ENCODE data around the gene ANKRD60. TPM values are rescaled to one million over a fixed set of nuclear protein-coding genes. Genes with fewer than 3 reads are reported as not detected.

ANKRD60 gene
- total RNA-seq, 2 donors from 2014 or later: not detected

DNA sequence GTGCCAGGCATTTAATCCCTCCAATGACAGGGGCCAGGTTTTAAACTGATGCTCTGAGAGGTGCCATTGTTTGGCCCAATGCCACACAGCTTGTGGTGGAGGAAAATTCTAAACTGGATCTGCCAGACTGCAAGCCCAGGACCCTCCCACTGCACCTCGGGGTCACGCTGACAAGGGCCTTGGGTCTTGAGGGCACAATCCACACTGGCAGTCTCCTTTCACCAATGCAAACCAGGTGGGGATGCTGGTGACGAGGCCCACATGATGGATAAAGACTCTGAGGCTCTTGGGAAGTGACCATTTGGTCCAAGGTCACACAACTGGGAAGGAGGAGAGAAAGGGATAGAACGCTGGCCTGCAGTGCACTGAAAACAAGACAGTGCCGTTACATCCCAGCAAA, 14.7 kb downstream of the ANKRD60 start:
- peaks cover 3% of the 10 kb centered on the region for H3K27me3 ChIP-seq
- H3K4me3 ChIP-seq: no peak overlapping the region
- no peak overlapping the region for H3K27ac ChIP-seq
- TF ChIP-seq, protein P1, sequence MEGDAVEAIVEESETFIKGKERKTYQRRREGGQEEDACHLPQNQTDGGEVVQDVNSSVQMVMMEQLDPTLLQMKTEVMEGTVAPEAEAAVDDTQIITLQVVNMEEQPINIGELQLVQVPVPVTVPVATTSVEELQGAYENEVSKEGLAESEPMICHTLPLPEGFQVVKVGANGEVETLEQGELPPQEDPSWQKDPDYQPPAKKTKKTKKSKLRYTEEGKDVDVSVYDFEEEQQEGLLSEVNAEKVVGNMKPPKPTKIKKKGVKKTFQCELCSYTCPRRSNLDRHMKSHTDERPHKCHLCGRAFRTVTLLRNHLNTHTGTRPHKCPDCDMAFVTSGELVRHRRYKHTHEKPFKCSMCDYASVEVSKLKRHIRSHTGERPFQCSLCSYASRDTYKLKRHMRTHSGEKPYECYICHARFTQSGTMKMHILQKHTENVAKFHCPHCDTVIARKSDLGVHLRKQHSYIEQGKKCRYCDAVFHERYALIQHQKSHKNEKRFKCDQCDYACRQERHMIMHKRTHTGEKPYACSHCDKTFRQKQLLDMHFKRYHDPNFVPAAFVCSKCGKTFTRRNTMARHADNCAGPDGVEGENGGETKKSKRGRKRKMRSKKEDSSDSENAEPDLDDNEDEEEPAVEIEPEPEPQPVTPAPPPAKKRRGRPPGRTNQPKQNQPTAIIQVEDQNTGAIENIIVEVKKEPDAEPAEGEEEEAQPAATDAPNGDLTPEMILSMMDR (IDR thresholded peaks at IDR 0.05): no peak
- intact Hi-C loops (cut with DNase I): loop anchor here (5.0 to 10.0 kb wide), 2 partner anchors 701 to 849 kb away; no protein-coding TSS in a partner anchor
- no peak for DNase-seq
- no peaks in the 10 kb centered on the region for H3K9me3 ChIP-seq
- no peak overlapping the region for H3K9ac ChIP-seq (ENCODE audit: low read depth in 2 of 2, low read length in 2 of 2)
- H3K4me1 ChIP-seq: no peaks in the 10 kb centered on the region
- no peaks in the 10 kb centered on the region for H3K36me3 ChIP-seq

DNA sequence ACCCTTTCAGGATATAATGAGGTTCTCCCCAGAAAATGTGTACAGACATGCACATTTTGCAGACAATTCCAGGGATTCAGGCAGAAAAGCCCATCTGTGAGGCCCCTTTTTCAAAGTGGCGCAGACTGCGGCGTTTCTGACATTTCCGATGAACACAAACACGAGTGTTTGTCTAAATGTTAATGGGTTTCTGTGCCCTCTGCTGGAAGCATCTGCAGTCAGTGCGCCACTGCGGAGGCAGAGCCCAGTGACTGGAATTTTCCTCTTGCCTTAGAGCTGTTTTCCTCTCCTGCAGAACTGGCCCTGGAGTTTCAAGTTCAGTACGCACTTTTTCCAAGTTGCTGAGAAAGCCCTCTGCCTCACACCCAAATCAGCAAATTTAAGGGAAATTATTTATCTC, 15.3 kb downstream of the ANKRD60 start:
- H3K36me3 ChIP-seq: no peaks in the 10 kb centered on the region
- no peaks in the 10 kb centered on the region for H3K4me1 ChIP-seq
- no peak overlapping the region for H3K4me3 ChIP-seq
- H3K27ac ChIP-seq: no peak overlapping the region
- intact Hi-C loops (cut with DNase I): loop anchor here (5.0 to 10.0 kb wide), 2 partner anchors 701 to 848 kb away; no protein-coding TSS in a partner anchor
- no peaks in the 10 kb centered on the region for H3K9me3 ChIP-seq
- DNase-seq: no peak
- TF ChIP-seq, protein P1 (IDR thresholded peaks at IDR 0.05): no peak
- H3K27me3 ChIP-seq: peaks cover 3% of the 10 kb centered on the region
- H3K9ac ChIP-seq (ENCODE audit: low read depth in 2 of 2, low read length in 2 of 2): no peak overlapping the region

DNA sequence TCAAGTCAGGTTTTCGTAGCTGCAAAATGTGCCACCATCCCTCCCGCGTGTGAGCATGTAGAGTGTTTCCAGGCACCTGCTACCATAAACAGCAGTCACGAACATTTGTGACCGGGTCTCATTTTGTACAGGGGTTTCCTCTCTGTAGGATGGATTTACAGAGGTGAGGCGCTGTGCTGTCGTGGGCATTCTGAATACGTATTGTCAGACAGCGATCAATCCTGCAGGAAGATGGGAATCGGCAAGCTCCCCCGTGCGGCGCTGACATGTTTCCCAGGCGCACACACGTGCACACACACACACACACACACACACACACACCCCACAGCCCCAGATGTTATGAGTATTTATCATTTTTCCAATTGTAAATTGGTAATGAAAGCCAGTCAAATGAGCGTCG, 15.8 kb downstream of the ANKRD60 start:
- intact Hi-C loops (cut with DNase I): loop anchor here (5.0 to 10.0 kb wide), 2 partner anchors 700 to 848 kb away; no protein-coding TSS in a partner anchor
- TF ChIP-seq, protein P1 (IDR thresholded peaks at IDR 0.05): no peak
- DNase-seq: no peak
- Histone ChIP-seq H3K9me3 (no peaks in the 10 kb centered on the region), H3K4me1 (no peaks in the 10 kb centered on the region), H3K4me3 (no peak overlapping the region), H3K36me3 (no peaks in the 10 kb centered on the region), H3K27me3 (peaks cover 3% of the 10 kb centered on the region), H3K9ac (ENCODE audit: low read depth in 2 of 2, low read length in 2 of 2) (no peak overlapping the region), H3K27ac (no peak overlapping the region)

DNA sequence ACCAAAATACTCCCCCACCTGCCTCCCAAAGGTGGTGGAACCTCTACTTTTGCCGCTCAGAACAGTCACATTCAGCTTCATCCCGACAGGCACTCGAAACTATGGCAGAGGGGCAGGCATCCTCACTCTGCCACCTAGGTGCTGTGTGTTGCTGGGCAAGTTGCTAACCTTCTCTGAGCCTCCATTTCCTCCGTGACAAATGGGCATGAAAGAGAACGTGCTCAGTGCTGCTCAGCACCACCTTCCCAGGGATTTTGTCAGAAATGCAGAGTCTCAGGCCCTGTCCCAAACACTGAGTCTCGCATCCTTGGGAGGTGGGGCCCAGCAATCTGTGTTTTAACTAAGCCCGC, 18.1 kb downstream of the ANKRD60 start:
- H3K4me1 ChIP-seq: no peaks in the 10 kb centered on the region
- no peaks in the 10 kb centered on the region for H3K36me3 ChIP-seq
- no peak for DNase-seq
- TF ChIP-seq, protein P1 (IDR thresholded peaks at IDR 0.05): no peak
- peaks cover 3% of the 10 kb centered on the region for H3K27me3 ChIP-seq
- H3K9me3 ChIP-seq: no peaks in the 10 kb centered on the region
- intact Hi-C loops (cut with DNase I): loop anchor here (5.0 to 10.0 kb wide), 2 partner anchors 698 to 846 kb away; no protein-coding TSS in a partner anchor
- no peak overlapping the region for H3K27ac ChIP-seq
- no peak overlapping the region for H3K9ac ChIP-seq (ENCODE audit: low read depth in 2 of 2, low read length in 2 of 2)
- no peak overlapping the region for H3K4me3 ChIP-seq

DNA sequence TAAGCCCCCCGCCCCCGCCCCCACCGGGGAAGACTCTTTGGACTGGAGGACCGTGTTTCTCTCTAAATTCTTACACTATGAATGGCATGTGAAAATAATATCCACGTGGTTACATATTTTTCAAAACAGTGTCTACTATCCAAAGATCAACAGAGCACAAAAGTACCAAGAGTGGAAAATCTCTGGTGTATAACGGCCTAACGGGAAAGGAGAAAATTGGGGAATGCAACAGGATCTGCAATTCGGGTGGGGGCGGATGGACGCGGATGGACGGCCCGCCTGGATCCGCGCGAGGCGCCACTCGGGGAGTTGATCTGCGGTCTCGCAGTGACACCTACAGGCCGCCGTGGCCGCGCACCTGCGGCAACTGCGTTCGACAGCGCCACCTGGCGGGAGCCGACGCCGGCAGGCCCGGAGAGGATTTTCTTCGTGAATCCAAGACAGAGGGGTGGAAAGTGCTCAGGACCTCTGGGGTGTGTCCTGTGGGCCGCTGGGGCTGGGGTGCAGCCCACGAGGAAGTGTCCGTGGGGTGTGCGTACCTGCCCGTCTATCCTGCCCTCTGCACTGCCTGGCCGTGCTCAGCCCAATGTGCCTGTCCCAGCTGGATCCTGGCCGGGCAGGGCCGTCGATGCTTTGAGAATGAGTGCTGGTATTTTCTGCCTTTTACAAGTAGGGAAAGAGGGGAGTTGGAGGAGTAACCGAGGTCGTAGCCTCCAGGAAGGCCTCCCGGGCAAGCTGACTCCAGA, 18.6 kb downstream of the ANKRD60 start:
- H3K27me3 ChIP-seq: peaks cover 3% of the 10 kb centered on the region
- peak; percentile 85 for DNase-seq
- H3K4me1 ChIP-seq: no peaks in the 10 kb centered on the region
- TF ChIP-seq, protein P1 (IDR thresholded peaks at IDR 0.05): peak; percentile 100
- H3K9me3 ChIP-seq: no peaks in the 10 kb centered on the region
- H3K4me3 ChIP-seq: no peak overlapping the region
- H3K27ac ChIP-seq: no peak overlapping the region
- H3K9ac ChIP-seq (ENCODE audit: low read depth in 2 of 2, low read length in 2 of 2): no peak overlapping the region
- intact Hi-C loops (cut with DNase I): loop anchor here (2.0 to 10.0 kb wide), 3 partner anchors 613 to 845 kb away; no protein-coding TSS in a partner anchor
- H3K36me3 ChIP-seq: no peaks in the 10 kb centered on the region

All from colonic mucosa (tissue), 4 donors.